ENCODE measurements around the gene NEDD4L.

NEDD4L gene

DNA sequence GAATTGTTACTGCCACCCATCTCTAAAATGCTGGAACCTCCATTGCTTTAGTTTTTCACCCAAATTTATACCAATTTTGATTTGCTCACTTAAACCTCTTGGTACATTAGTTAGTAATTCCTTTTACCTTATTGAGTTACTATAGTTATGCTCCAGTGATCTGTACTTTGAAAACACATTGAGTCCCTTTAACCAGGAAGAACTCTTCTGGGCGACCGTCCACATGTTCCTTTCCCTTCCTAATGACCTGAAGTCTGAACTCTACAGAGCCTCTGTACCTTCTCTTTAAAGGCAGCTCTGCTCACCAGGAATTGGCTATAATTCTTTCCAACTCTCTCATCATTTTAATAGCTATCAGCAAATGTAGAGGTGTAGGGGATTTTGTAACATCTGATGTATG, 290.0 kb downstream of the NEDD4L start:
- no peak for DNase-seq

DNA sequence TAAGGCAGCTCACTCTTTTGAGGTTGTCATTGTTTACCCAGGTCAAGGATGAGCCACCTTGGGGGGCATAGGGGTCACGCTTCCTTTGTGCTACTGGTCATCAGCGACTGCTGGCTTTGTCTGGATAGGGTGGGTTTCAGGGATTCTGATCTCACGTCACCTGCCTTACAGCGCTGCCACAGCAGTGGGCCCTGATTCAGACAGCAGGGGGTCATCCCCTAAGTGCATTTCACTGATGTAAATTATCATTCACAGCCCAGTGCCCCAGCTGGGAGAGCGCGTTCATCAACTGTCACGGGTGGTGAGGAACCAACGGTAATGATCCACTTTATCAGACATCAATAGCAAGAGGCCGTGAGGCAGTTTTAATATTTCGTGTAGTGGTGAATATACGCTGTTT, 291.2 kb downstream of the NEDD4L start:
- no peak for DNase-seq

DNA sequence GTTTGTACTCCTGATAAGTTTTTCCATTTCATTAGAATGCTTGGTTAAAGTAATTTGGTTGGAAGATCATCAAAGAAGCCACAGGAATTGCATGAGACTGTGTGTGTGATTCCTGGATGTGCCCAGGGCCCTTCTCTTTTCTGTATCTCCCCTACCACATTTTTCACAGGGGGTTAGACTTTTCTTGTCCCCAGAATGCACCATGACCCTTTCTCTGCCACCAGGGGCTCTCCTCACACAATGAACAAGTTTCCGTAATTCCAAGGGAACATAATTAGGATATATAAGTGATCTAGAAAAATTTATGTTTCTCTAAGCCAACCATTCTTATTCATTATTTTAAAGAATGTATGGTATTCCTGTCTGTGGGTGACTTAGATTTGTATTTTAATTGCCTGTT, 291.8 kb downstream of the NEDD4L start:
- no peak for DNase-seq

DNA sequence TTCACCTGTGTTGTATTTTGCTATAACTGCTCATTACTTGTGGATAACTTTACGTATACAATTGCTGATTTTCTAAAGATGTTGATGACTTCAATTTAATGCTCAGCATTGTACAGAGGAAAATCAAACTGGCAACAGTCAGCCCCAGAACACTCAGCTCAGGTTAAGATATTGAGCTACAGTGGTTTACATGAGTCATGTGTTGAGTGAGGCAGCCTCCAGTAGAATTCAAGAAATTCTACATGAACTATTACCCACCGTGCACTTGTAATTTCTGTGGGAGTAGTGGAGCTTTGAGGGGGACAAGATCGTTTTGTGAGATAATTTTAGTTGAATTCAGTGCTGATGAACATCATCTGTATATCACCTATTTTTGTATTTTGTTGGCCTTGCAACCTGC, 292.6 kb downstream of the NEDD4L start:
- no peak for DNase-seq

DNA sequence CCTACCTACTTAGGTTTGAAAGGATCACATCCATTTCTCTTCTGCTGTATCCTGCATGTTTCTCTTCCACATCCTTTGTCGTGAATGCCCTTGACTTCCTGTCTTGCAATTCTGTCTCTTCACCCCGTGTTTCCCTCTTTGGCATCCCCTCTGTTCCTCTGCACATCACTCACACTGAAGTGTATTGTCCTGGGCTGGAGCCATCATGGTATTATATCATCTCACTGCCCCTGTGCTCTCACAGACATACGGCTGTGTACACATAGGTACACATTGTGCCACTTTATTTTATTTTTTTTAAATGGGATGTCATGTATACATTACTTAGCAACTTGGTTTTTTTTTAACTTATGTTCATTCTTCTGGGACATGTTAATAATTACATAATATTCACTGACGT, 293.3 kb downstream of the NEDD4L start:
- DNase-seq, result no peak

DNA sequence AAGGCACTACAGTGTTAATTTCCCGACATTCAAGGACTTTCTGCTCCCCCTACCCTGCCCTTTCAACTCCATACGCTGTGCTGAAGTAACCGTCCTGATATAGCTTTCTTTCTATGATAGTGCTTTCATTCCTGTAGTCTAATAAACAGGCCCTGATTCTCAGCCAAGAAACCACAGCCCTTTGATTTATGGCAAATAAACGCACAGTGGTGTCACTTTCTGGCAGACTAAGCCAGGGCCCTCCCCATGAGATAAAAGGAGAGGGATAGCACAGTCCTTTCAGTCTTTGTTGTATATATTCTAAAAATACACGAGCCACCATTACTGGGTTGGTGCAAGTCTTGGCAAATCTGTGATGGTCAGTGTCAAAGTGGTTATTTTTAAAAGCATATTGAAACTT, 293.7 kb downstream of the NEDD4L start:
- DNase-seq, result no peak

DNA sequence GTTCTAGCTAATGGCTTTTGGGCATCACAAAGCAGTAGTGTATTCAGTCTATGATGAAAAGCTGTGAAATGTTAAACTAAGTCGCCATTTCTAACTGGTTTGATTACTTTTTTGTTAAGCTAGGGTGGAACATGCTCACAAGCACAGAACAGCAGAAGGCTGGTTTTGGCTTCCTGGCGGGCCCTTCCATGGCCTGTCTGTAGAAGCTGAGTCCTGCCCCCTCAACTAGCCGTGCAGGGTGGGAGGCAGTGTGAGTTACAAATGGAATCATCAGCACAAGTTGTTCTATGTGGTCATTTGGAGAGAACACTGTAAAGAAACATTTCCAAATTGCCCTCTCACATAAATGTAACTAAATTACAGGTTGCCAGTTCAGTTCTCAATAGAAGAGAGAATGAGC, 294.1 kb downstream of the NEDD4L start:
- DNase-seq, result no peak

DNA sequence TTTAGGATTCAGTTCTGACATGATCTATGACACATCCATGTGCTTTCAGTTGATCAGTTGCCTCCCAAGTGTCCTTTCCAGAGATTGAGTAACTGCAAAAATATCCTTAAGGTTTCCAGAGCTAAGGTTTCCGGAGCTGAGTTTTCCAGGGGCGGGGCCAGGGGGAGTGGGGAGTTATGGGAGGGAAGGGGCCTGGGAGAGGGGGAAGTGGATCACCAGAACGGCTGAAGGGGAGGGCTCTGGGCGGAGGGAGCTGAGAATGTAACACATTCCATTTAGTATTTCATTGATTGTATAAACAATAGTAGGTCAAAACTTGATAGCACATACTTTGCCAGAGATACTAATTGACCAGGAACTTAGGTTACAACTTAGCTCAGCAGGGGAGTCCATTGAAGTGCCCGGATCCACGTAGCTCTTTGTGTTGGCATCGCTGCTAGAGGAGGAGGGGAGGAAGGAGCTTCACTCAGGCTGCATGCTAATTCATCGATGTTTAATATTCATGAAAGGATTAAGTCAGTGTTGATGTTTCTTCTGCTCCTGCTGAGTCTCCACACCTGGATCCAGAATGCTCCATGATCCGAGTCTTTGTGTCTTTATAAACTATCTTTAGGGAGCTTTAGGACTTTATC, 295.1 kb downstream of the NEDD4L start:
- DNase-seq, result no peak

DNA sequence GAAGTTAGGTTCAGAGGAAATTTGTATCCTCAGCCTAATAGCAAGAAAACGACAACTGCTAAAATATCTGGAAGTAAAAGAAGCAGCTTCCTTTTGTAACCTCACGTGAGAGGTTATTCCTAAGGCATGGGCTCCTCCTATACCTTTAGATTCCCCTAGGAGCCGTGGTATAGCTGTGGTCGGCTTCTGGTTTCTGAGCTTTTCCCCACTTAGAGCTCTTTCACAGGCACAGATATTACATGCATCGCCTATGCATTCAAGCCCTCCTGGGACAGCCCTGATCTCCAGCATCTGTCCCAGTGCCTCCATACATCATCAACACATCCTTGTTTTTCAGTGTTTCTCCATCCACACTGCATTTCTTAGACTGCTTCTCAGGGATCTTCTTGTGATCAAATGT, 295.9 kb downstream of the NEDD4L start:
- no peak for DNase-seq

DNA sequence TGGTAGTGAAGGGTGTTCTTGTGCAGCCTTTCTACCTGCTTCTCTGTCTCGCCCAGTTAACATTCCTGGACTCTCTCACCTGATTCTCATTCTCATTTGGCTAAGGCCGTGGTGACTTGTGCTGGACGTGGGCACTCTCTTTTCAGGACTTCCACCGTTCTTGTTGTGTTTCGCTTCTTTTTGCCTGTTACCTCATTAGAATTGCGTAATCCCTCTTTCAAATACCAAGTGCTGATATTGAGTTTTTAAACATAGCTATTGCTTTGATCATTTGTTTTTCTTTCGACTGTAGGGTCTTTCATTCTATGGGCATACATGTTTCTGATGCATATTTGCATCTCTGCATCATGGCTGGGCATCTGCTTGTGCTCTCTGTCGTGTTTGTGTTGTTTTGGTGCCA, 297.9 kb downstream of the NEDD4L start:
- no peak for DNase-seq

DNA sequence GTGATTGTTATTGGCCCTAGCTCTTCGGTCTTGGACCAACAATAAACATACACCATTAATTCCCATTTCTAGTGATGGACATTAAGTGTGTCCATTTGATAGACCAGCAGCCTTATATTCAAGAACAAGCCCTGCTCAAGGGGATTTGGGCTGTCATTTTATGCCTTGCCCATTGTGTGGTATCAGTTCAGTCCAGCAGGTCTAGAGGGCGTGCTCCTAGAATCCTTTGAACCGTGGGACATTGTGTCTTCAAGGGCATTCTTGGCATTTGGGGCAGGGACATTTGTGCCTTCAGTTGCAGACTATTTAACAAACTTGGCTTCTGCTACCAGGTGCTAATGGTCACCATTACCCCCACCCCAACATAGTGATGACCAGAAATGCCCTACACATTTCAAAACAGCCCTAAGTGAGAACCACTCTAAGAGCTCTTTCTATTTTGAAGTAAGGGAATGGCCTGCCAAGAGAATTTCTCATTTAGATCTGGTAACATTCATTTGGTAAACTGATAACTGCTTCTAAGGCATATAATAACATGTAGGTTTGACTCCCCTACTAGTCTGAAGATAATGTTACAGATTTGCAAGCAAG, 300.1 kb downstream of the NEDD4L start:
- no peak for DNase-seq

DNA sequence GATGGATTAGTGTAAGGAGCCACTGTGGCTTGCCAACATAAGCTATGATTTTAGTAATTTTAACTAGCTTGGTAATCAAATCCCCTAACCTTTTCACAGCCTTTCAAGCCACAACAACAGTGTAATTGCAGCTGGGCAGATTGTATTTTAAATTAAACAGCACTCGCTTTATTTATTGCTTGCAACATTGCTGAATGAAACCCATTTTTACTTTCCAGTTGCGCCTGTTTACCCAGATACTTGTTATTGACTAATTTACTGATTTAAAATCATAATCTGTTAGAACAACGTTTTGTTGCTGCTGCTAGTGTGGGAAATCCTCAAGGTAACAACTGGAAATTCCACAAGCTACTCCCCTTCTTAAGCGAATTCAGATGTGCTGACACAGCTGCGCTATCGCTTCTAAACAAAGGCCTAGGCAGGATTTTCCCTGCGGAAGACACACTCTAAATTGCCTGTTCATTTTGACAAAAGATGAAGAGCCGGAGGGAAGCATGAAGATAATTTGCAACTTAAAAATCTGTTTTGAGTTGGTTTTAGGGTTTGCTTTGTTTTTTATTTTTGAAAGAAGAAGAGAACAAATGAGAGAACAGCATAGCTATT, 300.9 kb downstream of the NEDD4L start:
- no peak for DNase-seq

DNA sequence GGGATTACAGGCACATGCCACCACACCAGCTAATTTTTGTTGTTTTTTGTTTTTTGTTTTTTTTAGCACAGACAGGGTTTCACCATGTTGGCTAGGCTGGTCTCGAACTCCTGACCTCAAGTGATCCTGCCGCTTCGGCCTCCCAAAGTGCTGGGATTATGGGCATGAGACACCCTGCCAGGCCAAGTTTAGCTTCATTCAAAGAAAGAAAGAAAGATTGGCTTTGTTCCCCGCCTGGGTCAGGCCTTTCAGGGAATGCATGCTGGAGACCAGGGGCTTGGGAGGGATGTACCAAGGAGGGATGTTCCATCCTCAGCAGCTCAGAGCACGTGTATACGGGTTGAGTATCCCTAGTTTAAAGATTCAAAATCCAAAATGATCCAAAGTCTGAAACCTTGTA, 301.8 kb downstream of the NEDD4L start:
- no peak for DNase-seq

DNA sequence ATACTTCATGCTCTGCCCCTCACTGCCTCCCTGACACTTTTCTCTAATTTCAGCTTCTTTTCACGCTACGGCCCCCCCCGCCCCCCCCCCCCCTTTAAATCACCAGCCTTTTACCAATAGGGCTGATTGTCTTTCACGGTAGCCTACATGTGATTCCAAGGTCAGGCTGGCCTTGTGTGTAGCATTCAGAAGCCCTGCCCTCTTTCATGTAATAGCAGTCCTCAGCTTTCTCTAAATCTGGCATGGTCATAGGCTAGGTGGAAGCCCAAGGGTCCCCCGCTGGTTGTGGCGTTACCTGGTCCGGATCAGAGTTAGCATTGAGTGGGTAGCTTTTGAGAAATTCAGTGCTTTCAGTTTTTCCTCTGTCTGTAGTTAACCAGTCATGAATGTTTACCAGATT, 303.1 kb downstream of the NEDD4L start:
- no peak for DNase-seq

DNA sequence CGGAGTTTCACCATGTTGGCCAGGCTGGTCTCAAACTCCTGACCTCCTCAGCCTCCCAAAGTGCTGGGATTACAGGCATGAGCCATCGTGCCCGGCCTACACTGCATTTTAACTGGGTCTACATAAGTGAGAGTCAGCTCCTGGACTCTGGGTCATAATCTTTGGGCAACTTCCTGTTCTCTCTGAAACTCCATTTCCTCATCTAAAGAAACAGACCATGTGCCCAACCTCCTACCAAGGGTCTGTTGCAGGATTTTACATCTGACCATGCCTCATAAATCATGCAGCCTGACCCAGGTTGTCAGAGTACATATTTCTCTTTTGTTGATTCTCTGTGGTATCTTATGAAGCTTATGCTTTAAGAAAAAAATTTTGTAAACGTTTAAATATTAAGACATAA, 304.5 kb downstream of the NEDD4L start:
- DNase-seq, result no peak

DNA sequence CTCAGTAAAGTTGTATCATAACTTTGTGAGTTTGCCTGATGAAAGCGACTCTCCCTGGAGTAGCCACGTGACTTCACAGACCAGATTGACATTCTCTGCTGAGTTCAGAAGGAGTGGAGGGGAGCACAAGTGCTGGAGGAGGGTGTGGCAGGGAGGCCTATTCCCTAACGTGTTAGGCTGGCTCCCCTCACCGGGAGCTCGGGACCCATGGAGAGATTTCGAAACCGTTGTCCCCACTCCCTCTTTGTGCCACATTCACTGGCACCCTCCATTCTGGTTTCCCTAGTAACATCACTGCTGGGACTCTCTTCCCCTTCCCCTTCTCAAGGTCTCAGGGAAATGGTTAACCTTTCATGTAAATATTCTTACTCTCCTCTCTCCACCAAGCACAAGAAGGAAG, 304.9 kb downstream of the NEDD4L start:
- DNase-seq, result no peak

DNA sequence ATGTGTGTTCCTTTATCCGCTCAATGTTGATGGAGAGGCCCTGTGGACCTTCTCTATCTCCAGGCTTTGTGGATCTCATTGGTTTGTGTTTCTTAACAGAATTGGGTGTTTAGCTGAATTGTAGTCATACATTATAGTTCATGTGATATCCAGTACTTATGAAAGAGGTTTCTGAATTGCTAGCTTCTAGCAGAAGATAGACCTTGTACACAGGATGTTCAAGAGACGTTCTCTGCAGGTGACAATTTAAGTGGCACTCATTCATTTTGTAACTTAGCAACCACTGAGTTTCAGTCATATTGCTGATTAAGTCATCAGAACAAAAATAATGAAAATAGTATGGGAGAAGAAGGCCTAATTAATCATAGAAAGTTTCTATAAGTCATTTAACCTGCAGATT, 305.6 kb downstream of the NEDD4L start:
- DNase-seq, result no peak

DNA sequence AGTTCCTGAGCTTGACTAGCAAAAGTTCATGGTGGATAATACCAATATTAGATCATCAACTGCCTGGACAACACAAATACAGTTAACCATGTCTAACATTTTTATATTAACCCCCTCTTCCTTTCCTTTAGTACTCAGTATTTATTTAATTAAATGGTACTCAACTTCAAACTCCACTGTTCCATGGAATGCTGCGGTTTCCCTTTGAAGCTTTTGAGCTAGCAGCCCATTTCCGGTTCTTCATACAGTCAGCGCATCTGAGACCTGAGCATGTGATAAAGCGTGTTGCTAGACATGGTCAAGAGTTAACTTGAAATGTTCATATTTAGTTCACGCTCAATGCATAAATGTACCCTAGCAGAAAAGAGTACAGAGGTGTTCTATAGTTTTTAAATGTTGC, 306.5 kb downstream of the NEDD4L start:
- no peak for DNase-seq

DNA sequence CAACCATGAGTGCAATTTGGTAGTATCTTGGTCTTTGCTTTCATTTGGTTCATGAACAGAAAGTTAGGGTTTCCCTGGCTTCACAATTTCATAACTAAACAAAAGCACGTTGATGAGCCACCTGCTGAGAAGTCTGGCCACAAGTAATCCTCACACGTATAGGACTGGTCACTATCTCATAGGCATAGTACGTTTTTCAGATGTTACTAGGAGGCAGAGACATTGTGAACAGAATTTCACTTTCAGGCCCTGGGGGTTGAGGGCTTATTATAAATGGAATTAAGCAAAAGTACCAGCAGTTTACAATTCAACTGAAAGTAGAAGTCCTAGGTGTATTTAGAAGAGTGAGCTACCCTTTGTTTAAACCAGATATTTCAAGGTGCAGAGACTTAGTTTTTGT, 307.8 kb downstream of the NEDD4L start:
- no peak for DNase-seq

DNA sequence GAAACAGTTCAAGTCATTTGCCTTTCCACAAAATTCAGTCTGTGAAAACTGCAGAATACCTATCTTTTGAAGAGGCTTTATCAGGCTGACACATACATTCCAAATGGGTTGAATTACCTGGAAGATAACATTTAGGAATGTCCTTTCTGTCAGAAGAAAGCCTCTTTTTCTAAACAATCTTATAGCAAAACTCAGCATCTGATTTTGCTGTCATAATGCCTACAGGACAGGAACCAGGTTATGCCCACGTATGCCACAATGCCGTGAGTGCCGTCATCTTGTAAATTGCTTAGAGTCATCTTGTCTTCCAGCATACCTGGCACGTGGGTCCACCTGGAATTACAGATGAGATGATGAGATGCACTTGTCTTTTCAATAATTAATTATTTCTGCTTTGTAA, 309.6 kb downstream of the NEDD4L start:
- no peak for DNase-seq

DNA sequence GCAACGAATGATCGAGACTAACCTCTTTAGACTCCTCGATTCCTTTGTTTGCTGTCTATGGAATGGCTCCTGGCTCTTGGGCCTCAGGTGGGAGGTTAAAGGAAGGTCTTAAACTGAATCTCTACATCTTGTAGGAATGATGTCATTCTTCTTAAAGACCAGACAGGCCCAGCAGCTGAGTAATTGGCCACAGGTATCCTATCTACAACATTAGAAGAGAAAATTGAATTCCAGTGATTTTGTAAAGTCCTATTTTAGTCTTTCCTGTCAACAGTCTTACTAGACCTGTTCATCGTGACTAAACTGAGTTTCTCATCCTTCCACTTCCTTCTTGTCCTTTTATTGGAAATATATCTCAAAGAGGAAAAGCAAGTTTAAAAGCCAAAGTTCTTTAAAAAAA, 310.0 kb downstream of the NEDD4L start:
- DNase-seq, result no peak

DNA sequence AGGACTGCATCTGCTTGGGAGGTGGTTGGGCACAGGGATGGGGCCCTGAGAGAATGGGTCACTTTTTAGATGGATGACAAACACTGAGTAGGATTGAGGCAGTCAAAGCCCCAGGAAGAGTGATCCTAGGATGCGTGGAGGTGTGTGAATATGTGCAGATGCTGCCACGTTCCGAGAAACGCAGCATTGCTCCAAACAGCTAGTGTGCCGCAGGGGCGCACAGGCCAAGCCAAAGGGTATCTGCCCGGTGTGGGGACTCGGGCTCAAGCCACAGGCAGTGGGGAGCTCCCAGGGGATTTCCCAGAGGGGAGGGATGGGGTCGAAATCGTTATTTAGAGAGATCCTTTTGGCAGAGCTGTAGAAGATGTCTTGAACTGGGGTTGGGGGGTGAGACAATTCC, 310.8 kb downstream of the NEDD4L start:
- DNase-seq, result no peak

DNA sequence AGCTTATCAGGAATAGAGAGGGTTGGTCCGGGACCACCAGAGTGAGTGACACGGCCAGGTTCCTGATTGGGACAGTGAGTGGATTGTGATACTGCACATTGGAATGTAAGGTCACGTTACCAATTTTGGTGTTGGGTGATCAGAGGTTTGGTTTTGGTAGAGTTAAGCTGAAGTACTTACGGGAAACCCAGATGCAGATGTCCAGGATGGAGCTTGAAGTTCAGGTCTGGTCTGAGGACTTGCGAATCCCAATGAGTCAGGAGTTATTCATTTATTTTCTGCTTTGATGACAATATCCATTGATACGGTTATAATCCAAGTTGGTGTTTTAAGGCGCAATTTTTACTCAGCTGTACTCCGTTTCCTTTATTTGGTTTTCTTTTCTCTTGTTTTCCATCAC, 311.2 kb downstream of the NEDD4L start:
- no peak for DNase-seq

DNA sequence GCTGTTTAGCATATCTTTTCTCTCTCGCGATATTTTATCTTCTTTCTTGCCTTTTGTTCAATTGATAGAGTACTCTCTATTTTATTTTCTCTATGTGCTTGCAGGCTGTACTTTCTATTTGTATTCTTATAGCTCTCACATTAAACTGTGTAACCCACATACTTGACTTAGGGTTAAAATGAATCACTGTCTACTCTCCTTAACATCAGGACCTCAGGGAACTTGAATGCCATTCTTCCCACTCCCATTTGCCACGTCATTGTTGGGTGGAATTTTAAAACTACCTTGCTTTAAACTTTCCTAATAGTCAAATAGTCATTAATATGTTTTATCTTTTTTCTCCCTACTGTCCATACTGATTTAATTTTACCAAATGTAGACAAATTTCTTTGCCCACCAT, 315.2 kb downstream of the NEDD4L start:
- no peak for DNase-seq

DNA sequence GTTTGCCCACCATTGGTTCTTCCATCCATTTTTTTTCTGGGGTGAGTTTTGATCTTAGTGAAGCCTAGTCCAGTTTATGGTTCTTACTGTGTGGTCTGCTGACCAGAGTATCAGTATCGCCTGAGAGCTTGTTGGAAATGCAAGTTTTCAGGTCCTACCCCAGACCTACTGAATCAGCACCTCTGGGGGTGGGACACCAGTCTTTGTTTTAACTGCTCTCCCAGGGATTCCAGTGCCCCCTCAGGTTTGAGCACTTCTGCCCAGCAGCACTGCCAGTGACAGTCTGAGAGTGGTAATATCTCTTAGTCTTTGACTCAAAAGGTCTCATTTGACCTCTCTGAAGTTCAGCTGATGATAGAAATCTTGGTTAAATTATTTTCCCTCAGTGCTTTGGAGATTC, 315.6 kb downstream of the NEDD4L start:
- no peak for DNase-seq

All from GF-D8 (cell line).